Measurements from ENCODE around the gene RPL12. TPM values are rescaled to one million over a fixed set of nuclear protein-coding genes. Genes with fewer than 3 reads are reported as not detected.

RPL12 gene
- total RNA-seq, 1 donor from 2014 or later, result 1,953 TPM

- no peak for DNase-seq (ENCODE audit: low spot score)
Observed at GRCh38 chr9:127444283-127444920, 6.8 kb downstream of the RPL12 start.

GRCh38 chr9:127438394-127438793 is 12.8 kb downstream of the RPL12 start:
- no peak for DNase-seq (ENCODE audit: low spot score)

GRCh38 chr9:127437497-127438264 is 13.5 kb downstream of the RPL12 start:
- DNase-seq (ENCODE audit: low spot score), result no peak

GRCh38 chr9:127430415-127430814 is 20.8 kb downstream of the RPL12 start:
- DNase-seq (ENCODE audit: low spot score), result no peak

GRCh38 chr9:127428348-127428747 is 22.9 kb downstream of the RPL12 start:
- no peak for DNase-seq (ENCODE audit: low spot score)

GRCh38 chr9:127426756-127427155 is 24.4 kb downstream of the RPL12 start:
- DNase-seq (ENCODE audit: low spot score), result no peak

GRCh38 chr9:127424676-127424999 is 26.6 kb downstream of the RPL12 start:
- DNase-seq (ENCODE audit: low spot score), result no peak

- peak; percentile 95 for DNase-seq (ENCODE audit: low spot score)
Observed at GRCh38 chr9:127423934-127424675, 27.1 kb downstream of the RPL12 start, which contains the start of gene ZNF79. TSS of gene ZNF79 (plus strand) at chr9:127424382. CDS start at chr9:127424788, 406 bp downstream.

GRCh38 chr9:127423476-127423933 is 27.7 kb downstream of the RPL12 start:
- no peak for DNase-seq (ENCODE audit: low spot score)

- no peak for DNase-seq (ENCODE audit: low spot score)
Observed at GRCh38 chr9:127422787-127423186, 28.4 kb downstream of the RPL12 start.

- DNase-seq (ENCODE audit: low spot score), result no peak
Observed at GRCh38 chr9:127422133-127422782, 28.9 kb downstream of the RPL12 start.

- no peak for DNase-seq (ENCODE audit: low spot score)
Observed at GRCh38 chr9:127421057-127421456, 30.1 kb downstream of the RPL12 start.

- no peak for DNase-seq (ENCODE audit: low spot score)
Observed at GRCh38 chr9:127419348-127419747, 31.9 kb downstream of the RPL12 start.

GRCh38 chr9:127418037-127418471 is 33.2 kb downstream of the RPL12 start:
- DNase-seq (ENCODE audit: low spot score), result no peak

- DNase-seq (ENCODE audit: low spot score), result no peak
Observed at GRCh38 chr9:127417131-127418036, 33.8 kb downstream of the RPL12 start.

GRCh38 chr9:127415657-127416056 is 35.5 kb downstream of the RPL12 start:
- no peak for DNase-seq (ENCODE audit: low spot score)

- no peak for DNase-seq (ENCODE audit: low spot score)
Observed at GRCh38 chr9:127415141-127415540, 36.1 kb downstream of the RPL12 start.

GRCh38 chr9:127411122-127411521 is 40.1 kb downstream of the RPL12 start:
- no peak for DNase-seq (ENCODE audit: low spot score)

GRCh38 chr9:127407492-127407843 is 43.7 kb downstream of the RPL12 start:
- no peak for DNase-seq (ENCODE audit: low spot score)

GRCh38 chr9:127406799-127407491 is 44.3 kb downstream of the RPL12 start:
- DNase-seq (ENCODE audit: low spot score), result no peak

Measured in ureter (tissue), 1 donor.